ENCODE data around the gene GCK. TPM values are rescaled to one million over a fixed set of nuclear protein-coding genes. Genes with fewer than 3 reads are reported as not detected.
"Not testable (repeated sequence)": the region's sequence is repeated elsewhere in the genome, so short reads cannot be mapped to it uniquely, and the experiment has no call there.

Gene GCK
- total RNA-seq, 1 donor from 2014 or later: 1.3 TPM

- intact Hi-C loops (cut with DNase I): loop anchor here (5.0 kb wide), 1 partner anchor 49 kb away; the partner anchor contains the start of gene GCK
- no peak for DNase-seq
- ATAC-seq (ENCODE audit: poor library complexity): peak; percentile 2
Observed at GRCh38 chr7:44138698-44139097, 50.5 kb downstream of the GCK start.

- intact Hi-C loops (cut with DNase I): loop anchor here (5.0 kb wide), 1 partner anchor 51 kb away; the partner anchor contains the start of gene GCK
- ATAC-seq (ENCODE audit: poor library complexity) (no peak), DNase-seq (no peak)
Observed at GRCh38 chr7:44136731-44137130, 52.5 kb downstream of the GCK start.

GRCh38 chr7:44134943-44135628 is 54.2 kb downstream of the GCK start:
- ATAC-seq (ENCODE audit: poor library complexity): peak; percentile 37
- intact Hi-C loops (cut with DNase I): loop anchor here (5.0 kb wide), 1 partner anchor 52 kb away; the partner anchor contains the start of gene GCK

GRCh38 chr7:44133295-44133694 is 55.9 kb downstream of the GCK start:
- intact Hi-C loops (cut with DNase I): no loop called here
- DNase-seq: no peak
- ATAC-seq (ENCODE audit: poor library complexity): no peak

More at GRCh38 chr7:44134943-44135628, 54.2 kb downstream of the GCK start:
- DNase-seq: no peak

- intact Hi-C loops (cut with DNase I): no loop called here
- peak; percentile 77 for DNase-seq
Observed at GRCh38 chr7:44132039-44132438, 57.2 kb downstream of the GCK start.

GRCh38 chr7:44131173-44132029 is 57.8 kb downstream of the GCK start:
- intact Hi-C loops (cut with DNase I): no loop called here
- DNase-seq (no peak), ATAC-seq (ENCODE audit: poor library complexity) (peak; percentile 63)

More at GRCh38 chr7:44132039-44132438, 57.2 kb downstream of the GCK start:
- ATAC-seq (ENCODE audit: poor library complexity): peak; percentile 80

- no peak for DNase-seq
Observed at GRCh38 chr7:44128721-44129582, 60.3 kb downstream of the GCK start.

GRCh38 chr7:44127161-44127560 is 62.1 kb downstream of the GCK start:
- ATAC-seq (ENCODE audit: poor library complexity) (no peak), DNase-seq (no peak)
- intact Hi-C loops (cut with DNase I): loop anchor here (5.0 kb wide), 1 partner anchor 70 kb away; no protein-coding TSS in a partner anchor

More at GRCh38 chr7:44128721-44129582, 60.3 kb downstream of the GCK start:
- intact Hi-C loops (cut with DNase I): loop anchor here (5.0 kb wide), 1 partner anchor 68 kb away; no protein-coding TSS in a partner anchor
- peak; percentile 31 for ATAC-seq (ENCODE audit: poor library complexity)

- not testable (repeated sequence) for DNase-seq; ATAC-seq (ENCODE audit: poor library complexity)
- intact Hi-C loops (cut with DNase I): loop anchor here (5.0 kb wide), 1 partner anchor 71 kb away; no protein-coding TSS in a partner anchor
Observed at GRCh38 chr7:44126574-44126973, 62.7 kb downstream of the GCK start.

GRCh38 chr7:44124822-44125202 is 64.4 kb downstream of the GCK start:
- intact Hi-C loops (cut with DNase I): loop anchor here (5.0 kb wide), 2 partner anchors 43 to 72 kb away; partner anchors contain the start of gene POLM
- no peak for ATAC-seq (ENCODE audit: poor library complexity)
- DNase-seq: no peak

- intact Hi-C loops (cut with DNase I): loop anchor here (5.0 kb wide), 1 partner anchor 41 kb away; the partner anchor contains the start of gene POLM
- DNase-seq (peak; percentile 99), ATAC-seq (ENCODE audit: poor library complexity) (peak; percentile 98)
Observed at GRCh38 chr7:44123190-44124003, 65.8 kb downstream of the GCK start, which contains the start of gene POLD2. TSS of gene POLD2 (minus strand) at chr7:44123548. CDS start at chr7:44122053, 1,495 bp downstream.

GRCh38 chr7:44122529-44122928 is 66.7 kb downstream of the GCK start:
- intact Hi-C loops (cut with DNase I): loop anchor here (5.0 kb wide), 1 partner anchor 40 kb away; the partner anchor contains the start of gene POLM
- ATAC-seq (ENCODE audit: poor library complexity): no peak
- no peak for DNase-seq

- intact Hi-C loops (cut with DNase I): loop anchor here (5.0 kb wide), 1 partner anchor 40 kb away; the partner anchor contains the start of gene POLM
- no peak for DNase-seq
- ATAC-seq (ENCODE audit: poor library complexity): no peak
Observed at GRCh38 chr7:44121761-44122420, 67.3 kb downstream of the GCK start.

- ATAC-seq (ENCODE audit: poor library complexity) (no peak), DNase-seq (no peak)
- intact Hi-C loops (cut with DNase I): loop anchor here (5.0 kb wide), 1 partner anchor 38 kb away; the partner anchor contains the start of gene POLM
Observed at GRCh38 chr7:44120395-44120794, 68.8 kb downstream of the GCK start.

- intact Hi-C loops (cut with DNase I): loop anchor here (5.0 kb wide), 1 partner anchor 38 kb away; the partner anchor contains the start of gene POLM
- no peak for ATAC-seq (ENCODE audit: poor library complexity)
- DNase-seq: no peak
Observed at GRCh38 chr7:44119829-44120380, 69.3 kb downstream of the GCK start.

- DNase-seq (no peak), ATAC-seq (ENCODE audit: poor library complexity) (no peak)
- intact Hi-C loops (cut with DNase I): no loop called here
Observed at GRCh38 chr7:44117801-44118429, 71.3 kb downstream of the GCK start.
